ENCODE data around the gene CNTN4.

The CNTN4 gene

GRCh38 chr3:2247831-2248230, 149.2 kb downstream of the CNTN4 start:
- DNase-seq (ENCODE audit: low read depth): no peak
- TF ChIP-seq, protein P1, sequence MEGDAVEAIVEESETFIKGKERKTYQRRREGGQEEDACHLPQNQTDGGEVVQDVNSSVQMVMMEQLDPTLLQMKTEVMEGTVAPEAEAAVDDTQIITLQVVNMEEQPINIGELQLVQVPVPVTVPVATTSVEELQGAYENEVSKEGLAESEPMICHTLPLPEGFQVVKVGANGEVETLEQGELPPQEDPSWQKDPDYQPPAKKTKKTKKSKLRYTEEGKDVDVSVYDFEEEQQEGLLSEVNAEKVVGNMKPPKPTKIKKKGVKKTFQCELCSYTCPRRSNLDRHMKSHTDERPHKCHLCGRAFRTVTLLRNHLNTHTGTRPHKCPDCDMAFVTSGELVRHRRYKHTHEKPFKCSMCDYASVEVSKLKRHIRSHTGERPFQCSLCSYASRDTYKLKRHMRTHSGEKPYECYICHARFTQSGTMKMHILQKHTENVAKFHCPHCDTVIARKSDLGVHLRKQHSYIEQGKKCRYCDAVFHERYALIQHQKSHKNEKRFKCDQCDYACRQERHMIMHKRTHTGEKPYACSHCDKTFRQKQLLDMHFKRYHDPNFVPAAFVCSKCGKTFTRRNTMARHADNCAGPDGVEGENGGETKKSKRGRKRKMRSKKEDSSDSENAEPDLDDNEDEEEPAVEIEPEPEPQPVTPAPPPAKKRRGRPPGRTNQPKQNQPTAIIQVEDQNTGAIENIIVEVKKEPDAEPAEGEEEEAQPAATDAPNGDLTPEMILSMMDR (IDR thresholded peaks at IDR 0.05; ENCODE audit: insufficient read depth, low read depth, low read length, missing control alignments): no peak

GRCh38 chr3:2250783-2251182, 152.1 kb downstream of the CNTN4 start:
- TF ChIP-seq, protein P1 (IDR thresholded peaks at IDR 0.05; ENCODE audit: insufficient read depth, low read depth, low read length, missing control alignments): no peak
- H3K4me3 ChIP-seq (ENCODE audit: low read length): no peak overlapping the region
- no peak for DNase-seq (ENCODE audit: low read depth)

More at GRCh38 chr3:2247831-2248230, 149.2 kb downstream of the CNTN4 start:
- no peak overlapping the region for H3K4me3 ChIP-seq (ENCODE audit: low read length)

GRCh38 chr3:2261747-2262146, 163.1 kb downstream of the CNTN4 start:
- DNase-seq (ENCODE audit: low read depth): no peak
- TF ChIP-seq, protein P1 (IDR thresholded peaks at IDR 0.05; ENCODE audit: insufficient read depth, low read depth, low read length, missing control alignments): no peak

GRCh38 chr3:2262204-2262603, 163.5 kb downstream of the CNTN4 start:
- DNase-seq (ENCODE audit: low read depth): no peak
- TF ChIP-seq, protein P1 (IDR thresholded peaks at IDR 0.05; ENCODE audit: insufficient read depth, low read depth, low read length, missing control alignments): no peak

More at GRCh38 chr3:2261747-2262146, 163.1 kb downstream of the CNTN4 start:
- H3K4me3 ChIP-seq (ENCODE audit: low read length): no peak overlapping the region

DNA sequence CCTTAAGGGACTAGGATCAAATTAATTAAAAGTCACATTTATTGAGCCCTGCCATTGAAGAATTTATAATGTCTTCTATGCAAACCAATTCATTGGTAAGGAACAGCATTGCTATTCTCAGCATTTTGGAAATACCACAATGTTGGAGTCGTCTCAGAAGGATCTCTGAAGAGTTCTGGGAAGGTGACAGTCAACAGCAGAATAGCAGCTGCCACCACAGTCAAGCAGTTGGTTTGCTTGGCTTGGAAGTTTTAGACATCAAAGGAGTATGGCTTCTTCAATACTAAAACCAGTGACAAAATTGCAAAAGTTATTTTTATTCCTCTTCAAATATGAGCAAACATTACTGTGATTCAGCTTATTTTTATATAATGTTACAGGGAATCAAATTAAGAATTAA, 167.9 kb downstream of the CNTN4 start:
- DNase-seq (ENCODE audit: low read depth): no peak
- no peak overlapping the region for H3K4me3 ChIP-seq (ENCODE audit: low read length)
- TF ChIP-seq, protein P1 (IDR thresholded peaks at IDR 0.05; ENCODE audit: insufficient read depth, low read depth, low read length, missing control alignments): no peak

More at GRCh38 chr3:2262204-2262603, 163.5 kb downstream of the CNTN4 start:
- no peak overlapping the region for H3K4me3 ChIP-seq (ENCODE audit: low read length)

DNA sequence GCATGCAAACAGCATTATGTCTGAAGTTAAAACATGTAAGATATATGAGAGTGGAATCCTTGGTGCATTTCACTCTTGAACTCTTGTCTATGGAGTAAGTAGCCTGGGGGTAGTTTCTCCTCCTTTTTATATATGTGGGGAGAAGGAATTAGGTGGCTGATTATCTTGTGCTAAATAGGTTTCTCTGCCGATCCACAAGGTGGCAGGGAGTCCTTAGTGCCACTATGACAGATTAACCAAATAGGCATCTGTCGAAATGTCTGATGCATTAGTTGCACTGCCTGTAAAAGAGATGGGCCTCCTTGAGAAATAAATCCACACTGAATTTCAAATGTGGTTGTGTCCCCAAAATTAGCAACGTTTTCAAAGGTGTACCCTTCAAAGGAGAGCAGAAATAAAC, 170.1 kb downstream of the CNTN4 start:
- no peak overlapping the region for H3K4me3 ChIP-seq (ENCODE audit: low read length)
- no peak for DNase-seq (ENCODE audit: low read depth)
- TF ChIP-seq, protein P1 (IDR thresholded peaks at IDR 0.05; ENCODE audit: insufficient read depth, low read depth, low read length, missing control alignments): no peak

DNA sequence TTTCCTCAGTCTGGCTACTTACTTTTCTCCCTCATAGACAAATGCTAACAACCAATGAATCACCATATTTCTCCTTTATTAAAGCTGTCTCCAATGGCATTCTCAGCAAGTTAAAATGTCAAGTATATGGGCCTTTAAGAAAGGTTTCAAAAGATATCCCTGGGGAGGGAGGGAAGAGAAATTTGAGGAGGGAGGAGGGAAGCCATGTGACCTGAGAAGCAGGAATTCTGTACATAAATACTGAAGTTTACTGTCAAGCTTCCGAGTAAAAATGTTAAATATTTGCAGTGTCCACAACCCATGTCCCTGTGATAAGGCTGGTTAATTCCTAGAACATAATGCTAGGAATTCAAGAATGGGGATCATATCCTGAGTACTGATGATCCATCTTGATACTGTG, 175.9 kb downstream of the CNTN4 start:
- no peak overlapping the region for H3K4me3 ChIP-seq (ENCODE audit: low read length)
- no peak for DNase-seq (ENCODE audit: low read depth)
- TF ChIP-seq, protein P1 (IDR thresholded peaks at IDR 0.05; ENCODE audit: insufficient read depth, low read depth, low read length, missing control alignments): no peak

All from epithelial cell of esophagus (primary cell).